ENCODE results near the gene KIF1B.

GRCh38 chr1:10220200-10220599, 9.8 kb downstream of the KIF1B start:
- TF ChIP-seq CTCF (IDR thresholded peaks at IDR 0.05) = no peak
- TF ChIP-seq POLR2A (IDR thresholded peaks at IDR 0.05) = no peak

Measured in right lobe of liver (tissue), 4 donors.